Transverse colon (tissue), 4 donors: Measurements from ENCODE around the gene MED25. TPM values are rescaled to one million over a fixed set of nuclear protein-coding genes. Genes with fewer than 3 reads are reported as not detected.

ENCODE experiments used
- DNase-seq: peaks from one replicate; pipeline ENCODE4 v3.0.0-alpha.2; 2019
- H3K27ac ChIP-seq, 4 donors: fragments of 200-600 bp; sonication (generic); 2 replicates each; pipeline ENCODE4 v1.5.1; 2016 to 2018; ENCODE audit warnings: inconsistent platforms in 4 of 4
- H3K27me3 ChIP-seq: fragments of 200-600 bp; sonication (generic); 2 replicates; pipeline ENCODE4 v1.5.1; 2017; ENCODE audit warnings: inconsistent platforms
- H3K36me3 ChIP-seq, 4 donors: fragments of 200-600 bp; sonication (generic); 2 replicates each; pipeline ENCODE4 v1.5.1; 2017 to 2019; ENCODE audit warnings: inconsistent platforms in 4 of 4
- H3K4me1 ChIP-seq, 4 donors: fragments of 200-600 bp; sonication (generic); 2 replicates each; pipeline ENCODE4 v1.5.1; 2017 to 2020; ENCODE audit warnings: inconsistent platforms in 4 of 4
- H3K4me3 ChIP-seq, 4 donors: fragments of 200-600 bp; sonication (generic); 1 replicate in 1 of 4; 2 replicates in 3 of 4; pipeline versions ENCODE4 v1.5.1 to v1.6.1; 2017 to 2019; ENCODE audit warnings: inconsistent platforms in 4 of 4
- H3K9me3 ChIP-seq, 2 donors: fragments of 200-600 bp; sonication (generic); 2 replicates each; pipeline ENCODE4 v1.5.1; 2017 to 2019; ENCODE audit warnings: inconsistent platforms in 2 of 2
- CTCF ChIP-seq, 5 experiments: fragments of 200-600 bp in 3 of 5; fragments of 450-650 bp in 2 of 5; sonication (generic) in 3 of 5; IDR thresholded peaks; 1 replicate in 2 of 5; 2 replicates in 3 of 5; pipeline ENCODE4 v1.5.1; 2016 to 2017; ENCODE audit warnings: antibody characterized with exemption in 5 of 5, inconsistent platforms in 3 of 5, mild to moderate bottlenecking in 2 of 5, moderate library complexity in 1 of 5
- EP300 ChIP-seq: sonication (generic); formaldehyde crosslinking; IDR thresholded peaks from one replicate; pipeline ENCODE4 v1.6.1; 2017; ENCODE audit warnings: antibody characterized with exemption, low read depth
- POLR2A ChIP-seq: fragments of 450-650 bp; IDR thresholded peaks from one replicate; pipeline ENCODE4 v1.6.1; 2016; ENCODE audit warnings: antibody characterized with exemption, mild to moderate bottlenecking, moderate library complexity
- POLR2AphosphoS5 ChIP-seq, 3 donors: sonication (generic); formaldehyde crosslinking; IDR thresholded peaks; one replicate each; pipeline ENCODE4 v1.6.1; 2016; ENCODE audit warnings: antibody characterized with exemption in 3 of 3
- WGBS, 2 donors: methylation state at CpG; one replicate each; pipeline ENCODE4 v1.1.5; 2018; ENCODE audit warnings: low coverage in 1 of 2; 5-methylcytosine and 5-hydroxymethylcytosine counted together
- in situ Hi-C, 4 donors: fragments of 200-750 bp; cut with MboI; loops; one replicate each; pipeline versions ENCODE4 v1.15.0 to v1.15.1; 2017; ENCODE audit warnings: low sequenced_read_pairs in 3 of 4, low pct_ligation_motif_present in 1 of 4, low pct_unique_long_range_greater_than_20kb in 1 of 4
- intact Hi-C: fragments of 100-400 bp; cut with DNase I; formaldehyde crosslinking; loops from one replicate; pipeline ENCODE4 v1.15.1; 2023; ENCODE audit warnings: low total_unique reads
- total RNA-seq, 4 donors: library from RNA; depleted of rRNA; stranded (reverse); fragments of >200 nt; gene quantifications; one replicate each; pipeline ENCODE4 v1.1.0, GENCODE V29; 2016

MED25 gene
- total RNA-seq, 4 donors from 2014 or later: 26.9 to 46.6 (median 38.7) TPM

GRCh38 chr19:49773663-49774350 lies 44.3 kb upstream of the MED25 start:
- in situ Hi-C loops (no loop called here), intact Hi-C loops (no loop called here)
- TF ChIP-seq EP300 (no peak), CTCF (IDR thresholded peaks at IDR 0.05) (no peak), POLR2AphosphoS5 (IDR thresholded peaks at IDR 0.05) (no peak), POLR2A (no peak)
- Histone ChIP-seq H3K4me3 (no peak overlapping the region), H3K9me3 (no peaks in the 10 kb centered on the region), H3K4me1 (peaks cover 0 to 11% (median 7%) of the 10 kb centered on the region in 4 donors), H3K27me3 (no peaks in the 10 kb centered on the region), H3K36me3 (no peaks in the 10 kb centered on the region), H3K27ac (no peak overlapping the region)
- DNase-seq: no peak
- 80 to 93% methylated on average over 3 to 8 of the region's 8 CpGs for WGBS, 2 donors

GRCh38 chr19:49774969-49775368 lies 43.1 kb upstream of the MED25 start:
- in situ Hi-C loops: no loop called here

GRCh38 chr19:49775742-49776370 lies 42.2 kb upstream of the MED25 start:
- Histone ChIP-seq H3K4me3 (no peak overlapping the region), H3K9me3 (no peaks in the 10 kb centered on the region), H3K27me3 (no peaks in the 10 kb centered on the region), H3K27ac (no peak overlapping the region), H3K4me1 (peaks cover 0 to 10% (median 4%) of the 10 kb centered on the region in 4 donors), H3K36me3 (no peaks in the 10 kb centered on the region)
- no peak for TF ChIP-seq EP300
- TF ChIP-seq POLR2A: no peak
- no peak for TF ChIP-seq CTCF (IDR thresholded peaks at IDR 0.05)
- TF ChIP-seq POLR2AphosphoS5 (IDR thresholded peaks at IDR 0.05): no peak
- WGBS, 2 donors: 95% methylated on average over 20 of the region's 20 CpGs; no CpG with 5 or more reads in 1 of the 2 donors
- in situ Hi-C loops (no loop called here), intact Hi-C loops (no loop called here)
- DNase-seq: no peak

More at GRCh38 chr19:49774969-49775368, 43.1 kb upstream of the MED25 start:
- peaks cover 0 to 10% (median 4%) of the 10 kb centered on the region in 4 donors for H3K4me1 ChIP-seq
- 67 to 94% methylated on average over 2 to 8 of the region's 8 CpGs for WGBS, 2 donors
- H3K27ac ChIP-seq: no peak overlapping the region
- DNase-seq: no peak
- no peaks in the 10 kb centered on the region for H3K27me3 ChIP-seq
- H3K36me3 ChIP-seq: no peaks in the 10 kb centered on the region
- intact Hi-C loops: no loop called here
- no peaks in the 10 kb centered on the region for H3K9me3 ChIP-seq
- no peak overlapping the region for H3K4me3 ChIP-seq
- TF ChIP-seq CTCF (IDR thresholded peaks at IDR 0.05) (no peak), POLR2A (no peak), POLR2AphosphoS5 (IDR thresholded peaks at IDR 0.05) (no peak), EP300 (no peak)

- Histone ChIP-seq H3K9me3 (no peaks in the 10 kb centered on the region), H3K27ac (no peak overlapping the region), H3K27me3 (no peaks in the 10 kb centered on the region), H3K4me3 (no peak overlapping the region), H3K36me3 (no peaks in the 10 kb centered on the region), H3K4me1 (peaks cover 0 to 10% (median 4%) of the 10 kb centered on the region in 4 donors)
- WGBS, 2 donors: 96 to 100% methylated on average over 2 to 6 of the region's 6 CpGs
- intact Hi-C loops: no loop called here
- in situ Hi-C loops: no loop called here
- no peak for TF ChIP-seq POLR2A
- no peak for TF ChIP-seq EP300
- no peak for TF ChIP-seq POLR2AphosphoS5 (IDR thresholded peaks at IDR 0.05)
- no peak for TF ChIP-seq CTCF (IDR thresholded peaks at IDR 0.05)
- DNase-seq: no peak
These were observed 41.7 kb upstream of the MED25 start for GRCh38 chr19:49776371-49776764.
